ENCODE results near the gene C9orf85. TPM values are rescaled to one million over a fixed set of nuclear protein-coding genes. Genes with fewer than 3 reads are reported as not detected.
"Not testable (repeated sequence)": the region's sequence is repeated elsewhere in the genome, so short reads cannot be mapped to it uniquely, and the experiment has no call there.

C9orf85 gene
- total and polyA plus RNA-seq, 11 donors = 3.6 to 9.7 (median 4.8) TPM

GRCh38 chr9:71941998-71942567 is 30.6 kb downstream of the C9orf85 start:
- peaks cover 0 to 1% (median 0%) of the 10 kb centered on the region in 9 donors for H3K36me3 ChIP-seq
- 65 to 79% (median 68%) methylated on average over 2 of the region's 2 CpGs for WGBS, 4 donors
- no peak for TF ChIP-seq CTCF (IDR thresholded peaks at IDR 0.05)
- no peak for TF ChIP-seq POLR2A (IDR thresholded peaks at IDR 0.05)
- H3K27me3 ChIP-seq = no peaks in the 10 kb centered on the region
- DNase-seq (no peak), ATAC-seq (no peak)
- no peak overlapping the region for H3K4me3 ChIP-seq
- peaks cover 0 to 32% (median 13%) of the 10 kb centered on the region in 12 donors for H3K4me1 ChIP-seq
- no peak overlapping the region for H3K27ac ChIP-seq
- H3K9me3 ChIP-seq = no peaks in the 10 kb centered on the region
- intact Hi-C loops (cut with DNase I) = no loop called here

- peaks cover 0 to 24% (median 0%) of the 10 kb centered on the region in 9 donors for H3K36me3 ChIP-seq
- TF ChIP-seq POLR2A (IDR thresholded peaks at IDR 0.05) (no peak), CTCF (IDR thresholded peaks at IDR 0.05) (no peak)
- H3K9me3 ChIP-seq = no peaks in the 10 kb centered on the region
- H3K27ac ChIP-seq = no peak overlapping the region
- no peak overlapping the region for H3K4me3 ChIP-seq
- intact Hi-C loops (cut with DNase I) = no loop called here
- DNase-seq (no peak), ATAC-seq (peak in 1 of 4 donors; percentile 52)
- H3K27me3 ChIP-seq = no peaks in the 10 kb centered on the region
- peaks cover 0 to 25% (median 13%) of the 10 kb centered on the region in 12 donors for H3K4me1 ChIP-seq
- 44 to 60% (median 47%) methylated on average over 2 of the region's 2 CpGs for WGBS, 4 donors
Measured at GRCh38 chr9:71944754-71945375, 33.4 kb downstream of the C9orf85 start.

GRCh38 chr9:71954652-71955051 is 43.2 kb downstream of the C9orf85 start:
- H3K9me3 ChIP-seq; intact Hi-C loops (cut with DNase I); H3K4me3 ChIP-seq; DNase-seq; H3K27me3 ChIP-seq; ATAC-seq; H3K27ac ChIP-seq: not testable (repeated sequence)
- WGBS, 4 donors = 80 to 94% (median 86%) methylated on average over 2 of the region's 2 CpGs
- Histone ChIP-seq H3K36me3 (peaks cover 0 to 35% (median 8%) of the 10 kb centered on the region in 9 donors), H3K4me1 (peaks cover 0 to 14% (median 7%) of the 10 kb centered on the region in 12 donors)

- WGBS, 4 donors = 23 to 51% (median 46%) methylated on average over 1 of the region's 1 CpG
- DNase-seq (no peak), ATAC-seq (no peak)
- intact Hi-C loops (cut with DNase I) = no loop called here
- TF ChIP-seq CTCF (IDR thresholded peaks at IDR 0.05) = no peak
- TF ChIP-seq POLR2A (IDR thresholded peaks at IDR 0.05) = no peak
- no peaks in the 10 kb centered on the region for H3K27me3 ChIP-seq
- H3K4me1 ChIP-seq = peaks cover 0 to 14% (median 7%) of the 10 kb centered on the region in 12 donors
- no peak overlapping the region for H3K27ac ChIP-seq
- H3K4me3 ChIP-seq = no peak overlapping the region
- H3K36me3 ChIP-seq = peaks cover 0 to 33% (median 0%) of the 10 kb centered on the region in 9 donors
- H3K9me3 ChIP-seq = no peaks in the 10 kb centered on the region
Measured at GRCh38 chr9:71955300-71955915, 44.0 kb downstream of the C9orf85 start.
